HCT116 (cell line): ENCODE measurements around the gene ZNF483. TPM values are rescaled to one million over a fixed set of nuclear protein-coding genes. Genes with fewer than 3 reads are reported as not detected.
A peak's percentile ranks its signal among the peaks of the same experiment; 100 is the strongest.

Experiments used
- ATAC-seq: fragments of 200-7000 bp; cut with Tn5 transposase; 2 replicates; pipeline ENCODE4 v1.9.1; 2020; ENCODE audit warnings: mild to moderate bottlenecking, moderate library complexity
- BruUV-seq: library from RNA; stranded (reverse); fragments of 400-500 nt; replicated peaks from 2 replicates; lab custom pipeline; 2021; lab: Mats Ljungman, UMichigan
- CTCF ChIA-PET: fragments of 300-600 bp; sonication (Branson Sonifier 250); formaldehyde crosslinking; loops from one replicate; lab custom pipeline; 2021; ENCODE audit warnings: antibody characterized with exemption; lab: Charles Lee
- POLR2A ChIA-PET: fragments of 300-600, 350-600 bp; sonication (Branson Sonifier 250); formaldehyde crosslinking; loops from one replicate; lab custom pipeline; 2021; ENCODE audit warnings: antibody characterized with exemption; lab: Charles Lee
- RAD21 ChIA-PET, 2 experiments: fragments of 300-600 bp; sonication (Branson Sonifier 250); formaldehyde crosslinking; loops; one replicate each; lab custom pipeline; 2023; ENCODE audit warnings: low total read pairs in 2 of 2; ENCODE audit not compliant: uncharacterized antibody in 2 of 2, unreplicated experiment in 2 of 2, low non-redundant PET in 1 of 2; lab: Charles Lee
- DNase-seq: peaks from one replicate; pipeline ENCODE4 v3.0.0-alpha.2; 2010; ENCODE audit warnings: low read depth, low spot score
- H2AFZ ChIP-seq: fragments of 200-600 bp; shearing (Covaris generic), sonication (generic); 2 replicates; pipeline ENCODE4 v1.6.1; 2017; ENCODE audit warnings: low read depth, mixed run types, mixed read lengths, antibody characterized with exemption, low read length; ENCODE audit not compliant: poor library complexity, severe bottlenecking
- H3K27ac ChIP-seq: 2 replicates; pipeline ENCODE4 v1.5.1; 2012; ENCODE audit warnings: low read depth, low read length
- H3K27me3 ChIP-seq: fragments of 200-600 bp; sonication (generic); 2 replicates; pipeline ENCODE4 v1.6.1; 2016; ENCODE audit warnings: mixed run types, low read length, mixed read lengths; ENCODE audit not compliant: insufficient read depth
- H3K36me3 ChIP-seq, 2 experiments: fragments of 200-500 bp in 1 of 2; fragments of 200-600 bp in 1 of 2; sonication (Bioruptor generic) in 1 of 2; sonication (generic) in 1 of 2; 2 replicates each; pipeline versions ENCODE4 v1.5.1 to v1.6.1; 2014 to 2016; ENCODE audit warnings: low read length in 2 of 2, inconsistent platforms in 1 of 2, mixed read lengths in 1 of 2, mixed run types in 1 of 2; ENCODE audit not compliant: insufficient read depth in 2 of 2, control insufficient read depth in 1 of 2
- H3K4me1 ChIP-seq, 2 experiments: fragments of 200-600 bp in 1 of 2; sonication (generic) in 1 of 2; 2 replicates each; pipeline versions ENCODE4 v1.5.1 to v1.6.1; 2012 to 2017; ENCODE audit warnings: low read length in 2 of 2, inconsistent platforms in 1 of 2, mild to moderate bottlenecking in 1 of 2, mixed read lengths in 1 of 2, mixed run types in 1 of 2, moderate library complexity in 1 of 2; ENCODE audit not compliant: insufficient read depth in 2 of 2, control insufficient read depth in 1 of 2
- H3K4me2 ChIP-seq: fragments of 200-600 bp; sonication (generic); 2 replicates; pipeline ENCODE4 v1.6.1; 2017; ENCODE audit warnings: mixed run types, low read length, mixed read lengths
- H3K4me3 ChIP-seq, 2 experiments: fragments of 200-600 bp in 1 of 2; sonication (generic) in 1 of 2; replicated peaks in 1 of 2; 2 replicates each; pipeline ENCODE4 v1.5.1; 2011 to 2016; ENCODE audit warnings: low read length in 2 of 2, control low read depth in 1 of 2, low read depth in 1 of 2, mild to moderate bottlenecking in 1 of 2, mixed read lengths in 1 of 2, mixed run types in 1 of 2
- H3K79me2 ChIP-seq: fragments of 200-600 bp; sonication (generic); 2 replicates; pipeline ENCODE4 v1.6.1; 2017; ENCODE audit warnings: mild to moderate bottlenecking, mixed run types, low read length, moderate library complexity, mixed read lengths; ENCODE audit not compliant: insufficient read depth
- H3K9ac ChIP-seq: fragments of 200-600 bp; sonication (generic); 2 replicates; pipeline ENCODE4 v1.6.1; 2016; ENCODE audit warnings: low read length, mixed read lengths
- H3K9me2 ChIP-seq: fragments of 200-600 bp; sonication (generic), shearing (Covaris generic); 2 replicates; pipeline ENCODE4 v1.6.1; 2017; ENCODE audit warnings: mixed run types, mild to moderate bottlenecking, moderate library complexity; ENCODE audit not compliant: insufficient read depth
- H3K9me3 ChIP-seq, 2 experiments: fragments of 200-500 bp in 1 of 2; fragments of 200-600 bp in 1 of 2; sonication (Bioruptor generic) in 1 of 2; sonication (generic) in 1 of 2; 2 replicates each; pipeline ENCODE4 v1.6.1; 2014 to 2017; ENCODE audit warnings: low read length in 2 of 2, mixed read lengths in 2 of 2, inconsistent platforms in 1 of 2, low read depth in 1 of 2, mild to moderate bottlenecking in 1 of 2, mixed run types in 1 of 2, moderate library complexity in 1 of 2; ENCODE audit not compliant: control insufficient read depth in 1 of 2, insufficient read depth in 1 of 2
- H4K20me1 ChIP-seq: fragments of 200-600 bp; sonication (generic), shearing (Covaris generic); 2 replicates; pipeline ENCODE4 v1.6.1; 2017; ENCODE audit warnings: mixed run types, mild to moderate bottlenecking, moderate library complexity; ENCODE audit not compliant: insufficient read depth
- ATF3 ChIP-seq: IDR thresholded peaks from 2 replicates; pipeline ENCODE4 v1.6.1; 2012
- CBX3 ChIP-seq: IDR thresholded peaks from 2 replicates; pipeline ENCODE4 v1.6.1; 2012; ENCODE audit warnings: low read depth
- EZH2 ChIP-seq: fragments of 200-600 bp; sonication (generic); IDR thresholded peaks from 2 replicates; pipeline ENCODE4 v1.6.1; 2017; ENCODE audit warnings: antibody characterized with exemption, mixed run types
- FOSL1 ChIP-seq: IDR thresholded peaks from 2 replicates; pipeline ENCODE4 v1.6.1; 2012; ENCODE audit warnings: low read depth
- JUND ChIP-seq: IDR thresholded peaks from 2 replicates; pipeline ENCODE4 v1.6.1; 2012
- MAX ChIP-seq: IDR thresholded peaks from 2 replicates; pipeline ENCODE4 v1.6.1; 2012
- POLR2A ChIP-seq: IDR thresholded peaks from 2 replicates; pipeline ENCODE4 v1.7.0; 2011; ENCODE audit warnings: borderline replicate concordance; ENCODE audit not compliant: insufficient read depth, insufficient read length; ENCODE audit errors: extremely low read depth
- POLR2AphosphoS5 ChIP-seq: IDR thresholded peaks from 2 replicates; pipeline ENCODE4 v1.6.1; 2011; ENCODE audit warnings: mild to moderate bottlenecking, low read depth, low read length, moderate library complexity
- TCF7L2 ChIP-seq: IDR thresholded peaks from 2 replicates; pipeline ENCODE4 v1.7.0; 2011; ENCODE audit warnings: borderline replicate concordance, inconsistent platforms; ENCODE audit not compliant: insufficient read depth, insufficient read length; ENCODE audit errors: extremely low read depth
- YY1 ChIP-seq: IDR thresholded peaks from 2 replicates; pipeline ENCODE4 v1.6.1; 2011; ENCODE audit warnings: low read length, low read depth, moderate library complexity, mild to moderate bottlenecking; ENCODE audit not compliant: insufficient replicate concordance; ENCODE audit errors: extremely low read depth
- ZFX ChIP-seq: fragments of 450-650 bp; IDR thresholded peaks from 2 replicates; pipeline ENCODE4 v1.6.1; 2017
- intact Hi-C: fragments of 100-400 bp; cut with micrococcal nuclease; formaldehyde crosslinking; loops from 2 replicates; pipeline ENCODE4 v1.10.0; 2022
- total RNA-seq: library from RNA; stranded (reverse); gene quantifications from one replicate; pipeline ENCODE4 v1.2.1, GENCODE V29; 2021; ENCODE audit not compliant: unreplicated experiment

The ZNF483 gene
- total RNA-seq, 1 experiment from 2014 or later, result 5.0 TPM

GRCh38 chr9:111483858-111484571 lies 41.0 kb upstream of the ZNF483 start, which contains the start of gene ECPAS:
Gene ECPAS, minus strand, starts transcription at chr9:111484383. Its CDS starts 11,465 bp downstream, at chr9:111472918.
- TF ChIP-seq CBX3 (no peak), JUND (peak; percentile 42; the same call in 1 of the 2 replicates), ATF3 (no peak), MAX (peak; percentile 51; the same call in 1 of the 2 replicates), YY1 (peak; percentile 6), POLR2AphosphoS5 (peak; percentile 80), FOSL1 (peak; percentile 47), EZH2 (no peak), ZFX (peak; percentile 97), POLR2A (peak; percentile 24), TCF7L2 (peak; percentile 21)
- peak; percentile 63 for DNase-seq
- no peaks in the 10 kb centered on the region; a peak in 1 of 4 replicates for H3K36me3 ChIP-seq
- H4K20me1 ChIP-seq, result peaks cover under 1% of the 10 kb centered on the region; the same call in 1 of the 2 replicates
- no peaks in the 10 kb centered on the region for H3K9me3 ChIP-seq
- intact Hi-C loops, result no loop called here
- peak within 1 kb of the TSS; percentile 99 for H3K27ac ChIP-seq
- RAD21 ChIA-PET, result no interaction called here
- peak; percentile 70 for ATAC-seq
- peaks cover 6 to 16% of the 10 kb centered on the region in 2 experiments; a peak in 3 of 4 replicates for H3K4me1 ChIP-seq
- CTCF ChIA-PET, result no interaction called here
- no peaks in the 10 kb centered on the region for H3K27me3 ChIP-seq
- peak within 1 kb of the TSS; percentile 87 for H3K4me2 ChIP-seq
- H3K9ac ChIP-seq, result peak within 1 kb of the TSS; percentile 86
- H3K4me3 ChIP-seq, result peak within 1 kb of the TSS; percentile 54 to 62
- H3K79me2 ChIP-seq, result peaks cover 41% of the 10 kb centered on the region
- no TSS peak for BruUV-seq
- peak within 1 kb of the TSS; percentile 5 for H2AFZ ChIP-seq
- H3K9me2 ChIP-seq, result no peaks in the 10 kb centered on the region
- POLR2A ChIA-PET, result interaction anchor here (0.5 kb wide), 1 partner anchor 49 kb away, joined by 3 read pairs; no protein-coding TSS in a partner anchor
